ENCODE measurements around the gene CDC5L.

GRCh38 chr6:44339301-44339700 lies 48.2 kb upstream of the CDC5L start:
- TF ChIP-seq POLR2A (IDR thresholded peaks at IDR 0.05) (no peak), CTCF (IDR thresholded peaks at IDR 0.05) (no peak), EP300 (IDR thresholded peaks at IDR 0.05) (no peak)
